Thoracic aorta (tissue), 2 donors: ENCODE data around the gene VAV2. TPM values are rescaled to one million over a fixed set of nuclear protein-coding genes. Genes with fewer than 3 reads are reported as not detected.

Experiments
- ATAC-seq: fragments of 150-250 bp; one replicate; pipeline ENCODE4 v1.8.0; 2017; ENCODE audit warnings: low read depth; ENCODE audit not compliant: insufficient number of reproducible peaks, low FRiP score
- DNase-seq: peaks from one replicate; pipeline ENCODE4 v3.0.0-alpha.2; 2020; ENCODE audit warnings: low spot score
- H3K27ac ChIP-seq, 2 donors: fragments of 200-600 bp; sonication (generic); 1 replicate in 1 of 2; 2 replicates in 1 of 2; pipeline ENCODE4 v1.5.1; 2016; ENCODE audit warnings: mild to moderate bottlenecking in 2 of 2, moderate library complexity in 2 of 2
- H3K27me3 ChIP-seq: fragments of 200-600 bp; sonication (generic); replicated peaks from 2 replicates; pipeline ENCODE4 v1.6.0; 2016; ENCODE audit warnings: mild to moderate bottlenecking; ENCODE audit not compliant: insufficient read depth
- H3K36me3 ChIP-seq: fragments of 200-600 bp; sonication (generic); one replicate; pipeline ENCODE4 v1.5.1; 2016
- H3K4me1 ChIP-seq, 2 donors: fragments of 200-600 bp; sonication (generic); 1 replicate in 1 of 2; 2 replicates in 1 of 2; pipeline versions ENCODE4 v1.5.1 to v1.6.0; 2016; ENCODE audit warnings: low read depth in 2 of 2, mild to moderate bottlenecking in 1 of 2; ENCODE audit not compliant: control insufficient read depth in 1 of 2
- H3K4me3 ChIP-seq: fragments of 200-600 bp; sonication (generic); 2 replicates; pipeline ENCODE4 v1.5.1; 2016; ENCODE audit warnings: mild to moderate bottlenecking
- H3K9me3 ChIP-seq: fragments of 200-600 bp; sonication (generic); 2 replicates; pipeline ENCODE4 v1.5.1; 2016
- total RNA-seq, 2 donors: library from RNA; depleted of rRNA; stranded (reverse); fragments of >200 nt; gene quantifications; one replicate each; pipeline versions ENCODE4 v1.1.0 to v1.2.3, GENCODE V29; 2016
- TF ChIP-seq, protein P1 (sequence below): fragments of 200-600 bp; sonication (generic); IDR thresholded peaks from one replicate; pipeline ENCODE4 v1.5.1; 2019; ENCODE audit warnings: antibody characterized with exemption

Gene VAV2
- total RNA-seq, 2 donors from 2014 or later, result 10.1 to 11.5 TPM

DNA sequence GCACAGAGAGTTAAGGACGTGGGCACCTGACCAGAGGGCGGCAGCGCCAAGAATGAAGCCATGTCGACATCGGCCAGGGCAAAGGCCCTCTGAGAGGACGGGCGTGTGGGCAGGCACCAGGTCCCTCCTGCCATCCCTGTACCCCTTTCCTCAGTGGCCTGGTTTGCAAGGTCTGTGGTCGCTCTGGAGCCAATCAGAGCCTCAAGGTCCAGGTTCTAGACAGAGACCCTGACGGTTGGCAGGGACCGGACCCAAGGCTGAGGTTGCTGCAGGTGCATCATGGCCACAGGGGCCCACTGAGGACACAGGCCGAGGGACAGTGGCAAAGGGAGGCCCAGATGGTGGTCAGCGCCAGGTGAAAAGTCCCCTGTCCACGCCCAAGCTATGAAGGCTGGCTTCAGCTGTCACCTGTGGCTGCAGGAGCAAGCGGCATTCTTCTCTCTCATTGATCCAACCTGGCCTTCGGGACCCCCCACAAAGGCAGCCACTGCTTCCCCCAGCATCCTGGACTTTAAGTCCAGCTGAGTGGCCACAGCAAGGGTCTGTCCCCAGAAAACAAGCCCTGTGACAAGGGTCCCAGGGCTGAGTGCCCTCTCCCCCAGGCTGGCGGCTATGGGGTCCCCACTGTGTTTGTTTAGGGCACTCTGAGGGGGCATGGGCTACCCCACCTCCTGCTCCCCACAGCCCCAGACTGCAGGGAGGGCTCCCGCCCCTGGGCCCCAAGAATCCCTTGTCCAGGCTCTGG lies 48.9 kb downstream of the VAV2 start:
- DNase-seq (no peak), ATAC-seq (no peak)
- Histone ChIP-seq H3K9me3 (no peaks in the 10 kb centered on the region), H3K36me3 (no peaks in the 10 kb centered on the region), H3K27ac (no peak overlapping the region), H3K27me3 (no peaks in the 10 kb centered on the region), H3K4me1 (no peaks in the 10 kb centered on the region), H3K4me3 (no peak overlapping the region)
- TF ChIP-seq, protein P1, sequence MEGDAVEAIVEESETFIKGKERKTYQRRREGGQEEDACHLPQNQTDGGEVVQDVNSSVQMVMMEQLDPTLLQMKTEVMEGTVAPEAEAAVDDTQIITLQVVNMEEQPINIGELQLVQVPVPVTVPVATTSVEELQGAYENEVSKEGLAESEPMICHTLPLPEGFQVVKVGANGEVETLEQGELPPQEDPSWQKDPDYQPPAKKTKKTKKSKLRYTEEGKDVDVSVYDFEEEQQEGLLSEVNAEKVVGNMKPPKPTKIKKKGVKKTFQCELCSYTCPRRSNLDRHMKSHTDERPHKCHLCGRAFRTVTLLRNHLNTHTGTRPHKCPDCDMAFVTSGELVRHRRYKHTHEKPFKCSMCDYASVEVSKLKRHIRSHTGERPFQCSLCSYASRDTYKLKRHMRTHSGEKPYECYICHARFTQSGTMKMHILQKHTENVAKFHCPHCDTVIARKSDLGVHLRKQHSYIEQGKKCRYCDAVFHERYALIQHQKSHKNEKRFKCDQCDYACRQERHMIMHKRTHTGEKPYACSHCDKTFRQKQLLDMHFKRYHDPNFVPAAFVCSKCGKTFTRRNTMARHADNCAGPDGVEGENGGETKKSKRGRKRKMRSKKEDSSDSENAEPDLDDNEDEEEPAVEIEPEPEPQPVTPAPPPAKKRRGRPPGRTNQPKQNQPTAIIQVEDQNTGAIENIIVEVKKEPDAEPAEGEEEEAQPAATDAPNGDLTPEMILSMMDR, result no peak

DNA sequence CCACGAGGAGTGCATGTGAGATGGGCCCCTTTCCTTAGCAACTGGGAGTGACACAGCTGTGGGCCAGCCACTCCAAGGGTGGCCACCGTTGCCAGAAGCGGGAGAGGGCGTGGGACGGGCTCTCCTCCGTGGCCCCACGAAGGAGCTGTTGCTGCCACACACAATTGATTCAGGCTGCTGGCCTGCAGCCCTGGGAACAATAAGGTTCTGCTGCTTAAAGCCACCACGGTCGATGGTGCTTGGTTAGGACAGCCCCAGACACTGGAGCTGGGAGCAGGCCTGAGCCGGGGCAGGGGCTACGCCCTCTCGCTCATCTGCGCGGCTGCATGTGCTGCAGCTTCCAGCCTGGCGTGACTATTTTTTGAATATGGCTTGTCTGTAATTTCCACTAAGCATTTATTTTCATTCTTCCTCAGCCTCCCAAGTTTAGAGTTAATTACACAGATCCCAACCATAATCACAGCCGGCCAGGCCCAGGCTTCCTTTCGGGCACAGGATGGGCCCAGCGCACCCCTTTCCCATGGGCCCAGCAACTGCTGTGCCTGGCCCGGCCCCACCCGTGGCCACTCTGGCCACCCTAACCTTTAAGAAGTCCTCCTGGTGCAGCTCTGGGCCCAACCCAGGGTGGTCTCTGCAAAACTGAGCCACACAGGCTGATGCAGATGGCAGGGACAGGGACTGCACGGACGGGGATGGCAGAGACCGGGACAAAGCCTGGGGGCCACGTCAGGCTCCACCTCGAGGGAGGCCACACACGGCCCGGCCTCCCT lies 49.7 kb downstream of the VAV2 start:
- no peak for DNase-seq
- TF ChIP-seq, protein P1, result no peak
- H3K4me1 ChIP-seq, result no peaks in the 10 kb centered on the region

DNA sequence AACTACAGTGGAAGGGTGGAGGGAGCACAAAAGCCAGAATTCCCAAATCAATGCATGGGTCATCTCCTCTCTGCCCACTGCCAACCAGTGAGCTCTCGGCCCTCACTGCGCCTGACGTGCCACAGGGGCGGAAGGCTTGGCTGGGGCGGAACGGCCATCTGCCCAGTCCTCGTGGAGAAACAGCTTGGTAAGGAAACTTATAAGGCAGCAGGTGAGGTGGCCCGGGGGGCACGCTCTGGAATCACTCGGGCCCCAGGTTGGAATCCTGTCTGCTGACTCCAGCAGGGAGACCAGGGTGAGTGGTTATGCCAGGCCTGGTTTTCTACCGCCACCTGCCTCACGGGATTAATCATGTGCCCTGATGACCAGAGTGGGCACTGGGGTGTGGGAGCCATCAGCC lies 52.3 kb downstream of the VAV2 start:
- ATAC-seq (no peak), DNase-seq (no peak)
- Histone ChIP-seq H3K9me3 (no peaks in the 10 kb centered on the region), H3K4me3 (no peak overlapping the region), H3K27ac (no peak overlapping the region), H3K36me3 (no peaks in the 10 kb centered on the region), H3K4me1 (peaks cover 0 to 17% of the 10 kb centered on the region in 2 donors), H3K27me3 (no peaks in the 10 kb centered on the region)
- TF ChIP-seq, protein P1, result no peak

More for the DNA sequence above, 49.7 kb downstream of the VAV2 start:
- H3K36me3 ChIP-seq, result no peaks in the 10 kb centered on the region
- H3K9me3 ChIP-seq, result no peaks in the 10 kb centered on the region
- H3K27ac ChIP-seq, result no peak overlapping the region
- H3K4me3 ChIP-seq, result no peak overlapping the region
- H3K27me3 ChIP-seq, result no peaks in the 10 kb centered on the region
- ATAC-seq, result no peak

DNA sequence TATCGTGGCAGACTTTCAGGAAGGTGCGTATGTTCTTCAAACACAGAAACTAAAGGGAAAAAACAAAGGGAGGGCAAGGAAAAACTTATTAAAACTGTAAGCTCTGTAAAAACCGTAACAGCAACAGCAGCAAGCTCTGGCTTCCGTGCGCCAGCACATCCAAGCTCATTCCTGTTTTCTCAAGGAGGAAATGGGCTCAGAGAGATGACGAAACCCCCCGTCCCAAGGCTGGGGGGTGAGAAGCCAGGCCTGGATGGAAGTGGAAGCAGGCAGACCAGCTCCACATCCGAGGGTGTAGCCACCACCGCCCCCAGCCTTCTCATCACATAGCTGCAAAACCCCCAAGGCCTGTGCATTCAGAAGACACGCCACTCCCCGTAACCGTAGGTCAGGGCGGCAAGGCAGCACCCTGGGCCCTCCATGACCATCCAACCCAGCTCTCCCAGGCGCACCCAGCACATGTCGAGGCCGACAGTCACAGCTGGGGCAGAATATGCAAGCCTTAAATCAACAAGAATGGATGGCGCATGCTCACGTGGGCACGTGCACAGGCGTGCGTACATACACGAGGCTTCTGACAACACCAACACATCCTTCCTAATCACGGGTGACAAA lies 52.8 kb downstream of the VAV2 start:
- TF ChIP-seq, protein P1, result no peak
- peaks cover 0 to 17% of the 10 kb centered on the region in 2 donors for H3K4me1 ChIP-seq
- no peak overlapping the region for H3K27ac ChIP-seq
- ATAC-seq, result no peak
- DNase-seq, result no peak
- no peak overlapping the region for H3K4me3 ChIP-seq
- no peaks in the 10 kb centered on the region for H3K36me3 ChIP-seq
- no peaks in the 10 kb centered on the region for H3K27me3 ChIP-seq
- H3K9me3 ChIP-seq, result no peaks in the 10 kb centered on the region

DNA sequence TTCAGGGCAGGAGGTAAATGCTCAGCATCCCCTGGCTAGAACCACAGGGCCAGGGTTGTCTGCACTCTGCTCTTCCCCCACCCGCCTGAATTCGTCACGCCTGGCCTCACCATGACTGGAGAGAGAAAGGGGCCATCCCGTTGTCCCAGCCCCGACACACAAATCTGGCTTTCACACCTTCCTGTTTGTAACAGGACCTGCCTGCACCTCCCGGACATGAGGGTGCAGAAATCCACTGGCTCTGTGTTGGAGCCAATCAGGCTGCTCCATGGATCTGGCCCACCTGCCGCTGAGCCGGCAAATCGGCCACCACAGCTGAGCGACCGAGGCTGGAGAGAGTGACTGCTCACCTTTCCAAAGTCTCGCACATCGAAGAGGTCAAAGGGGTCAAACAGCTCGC lies 53.4 kb downstream of the VAV2 start:
- no peaks in the 10 kb centered on the region for H3K36me3 ChIP-seq
- no peak for ATAC-seq
- TF ChIP-seq, protein P1, result no peak
- no peak overlapping the region for H3K27ac ChIP-seq
- no peak for DNase-seq
- no peak overlapping the region for H3K4me3 ChIP-seq
- peaks cover 0 to 17% of the 10 kb centered on the region in 2 donors for H3K4me1 ChIP-seq
- H3K27me3 ChIP-seq, result no peaks in the 10 kb centered on the region
- H3K9me3 ChIP-seq, result no peaks in the 10 kb centered on the region
